Inferior parietal cortex (tissue), 1 donor: Measurements from ENCODE around the gene GCC2.
"Not testable (repeated sequence)": the region's sequence is repeated elsewhere in the genome, so short reads cannot be mapped to it uniquely, and the experiment has no call there.

ENCODE experiments used
- DNase-seq: peaks from one replicate; pipeline ENCODE4 v3.0.0-alpha.2; 2016; ENCODE audit errors: extremely low spot score

GCC2 gene

DNA sequence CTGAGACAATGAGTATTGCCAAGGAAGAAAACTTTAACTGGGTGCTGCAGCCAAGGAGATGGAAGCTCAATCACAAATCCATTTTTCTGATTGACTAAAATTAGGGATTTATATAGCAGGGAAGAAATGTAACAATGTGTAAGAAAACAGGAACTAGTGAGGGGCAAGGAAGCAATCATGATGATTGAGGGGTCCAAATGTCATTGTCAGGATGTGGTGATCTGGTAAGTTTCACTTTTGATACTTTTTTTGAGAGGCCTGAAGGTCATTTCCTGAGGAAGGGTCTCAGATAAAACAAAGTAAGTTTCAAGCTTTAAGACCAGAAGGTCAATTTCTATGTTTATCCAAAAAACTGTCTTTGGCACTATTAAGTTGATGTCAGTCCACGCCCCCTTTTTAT, 12.0 kb upstream of the GCC2 start:
- DNase-seq: no peak

DNA sequence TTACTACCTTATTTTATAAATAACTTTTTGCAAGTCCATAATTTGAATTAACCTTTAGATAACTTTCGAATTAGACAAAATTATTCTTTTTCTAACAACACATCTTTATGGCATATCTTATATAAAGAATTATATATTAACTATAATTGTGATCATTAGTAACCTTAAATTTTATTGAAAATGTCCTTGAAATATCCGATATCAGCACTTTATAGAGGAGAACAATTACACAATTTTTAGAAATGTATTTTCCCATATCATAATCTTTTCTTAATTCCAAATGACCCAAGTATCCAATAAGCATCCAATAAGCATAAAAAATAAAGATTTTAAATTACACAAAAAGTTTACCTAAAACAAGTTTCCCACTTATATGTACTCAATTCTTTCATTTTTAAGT, 7.3 kb upstream of the GCC2 start:
- DNase-seq: no peak

DNA sequence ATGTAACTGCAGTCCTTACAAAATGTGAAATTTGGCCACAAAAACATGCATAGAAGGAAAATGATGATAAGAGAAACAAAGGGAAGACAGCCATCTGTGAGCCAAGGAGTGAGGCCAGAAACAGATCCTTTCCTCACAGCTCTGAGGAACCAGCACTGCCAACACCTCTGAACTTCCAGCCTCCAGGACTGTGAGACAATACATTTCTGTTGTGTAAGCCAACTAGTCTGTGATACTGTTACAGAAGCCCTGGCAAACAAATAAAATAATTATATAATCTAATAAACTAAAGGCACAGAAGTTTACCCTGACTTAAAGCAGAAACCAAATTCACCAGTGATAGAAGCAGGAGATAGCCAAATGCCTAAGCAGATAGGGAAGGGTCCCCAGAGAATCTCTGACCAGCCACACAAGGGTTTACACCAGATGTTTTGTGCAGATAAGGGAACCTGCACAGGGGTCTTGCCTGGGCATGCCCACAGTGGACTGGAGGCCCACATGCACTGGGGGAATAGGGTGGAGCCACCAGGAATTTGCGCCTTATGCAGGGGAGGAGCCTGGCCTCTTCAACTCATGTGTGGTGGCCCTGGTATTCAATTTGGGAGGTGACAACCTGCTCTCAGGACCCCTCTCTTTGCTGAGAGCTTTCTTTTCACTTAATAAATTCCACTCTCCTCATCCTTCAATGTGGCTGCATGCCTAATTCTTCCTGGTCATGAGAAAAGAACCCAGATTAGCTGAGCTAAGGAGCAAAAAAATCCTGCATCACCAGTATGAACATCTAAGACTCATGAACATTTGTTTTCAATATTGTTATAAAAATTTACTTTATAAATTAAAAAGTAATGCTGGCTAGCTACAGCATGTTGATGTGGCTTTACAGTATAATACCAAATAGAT, 3.8 kb upstream of the GCC2 start:
- no peak for DNase-seq

DNA sequence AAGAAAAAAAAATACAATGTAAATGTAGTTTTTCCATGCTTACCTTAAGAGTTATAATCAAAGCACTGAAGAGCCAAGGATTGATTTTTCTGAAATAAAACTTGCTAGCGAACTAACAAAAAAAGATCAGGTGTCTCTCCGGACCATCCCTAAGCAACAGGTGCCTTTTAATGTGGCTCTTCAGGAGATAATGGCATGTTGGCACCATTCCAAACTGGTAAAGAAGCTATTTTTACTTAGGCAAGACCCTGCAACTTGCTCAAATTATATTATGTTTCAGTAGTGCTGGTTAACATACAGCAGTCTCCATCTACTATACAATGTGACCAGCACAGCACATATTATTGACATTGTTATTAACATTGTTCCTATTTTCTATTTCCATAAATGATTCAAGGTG, 2.3 kb upstream of the GCC2 start:
- DNase-seq: no peak

DNA sequence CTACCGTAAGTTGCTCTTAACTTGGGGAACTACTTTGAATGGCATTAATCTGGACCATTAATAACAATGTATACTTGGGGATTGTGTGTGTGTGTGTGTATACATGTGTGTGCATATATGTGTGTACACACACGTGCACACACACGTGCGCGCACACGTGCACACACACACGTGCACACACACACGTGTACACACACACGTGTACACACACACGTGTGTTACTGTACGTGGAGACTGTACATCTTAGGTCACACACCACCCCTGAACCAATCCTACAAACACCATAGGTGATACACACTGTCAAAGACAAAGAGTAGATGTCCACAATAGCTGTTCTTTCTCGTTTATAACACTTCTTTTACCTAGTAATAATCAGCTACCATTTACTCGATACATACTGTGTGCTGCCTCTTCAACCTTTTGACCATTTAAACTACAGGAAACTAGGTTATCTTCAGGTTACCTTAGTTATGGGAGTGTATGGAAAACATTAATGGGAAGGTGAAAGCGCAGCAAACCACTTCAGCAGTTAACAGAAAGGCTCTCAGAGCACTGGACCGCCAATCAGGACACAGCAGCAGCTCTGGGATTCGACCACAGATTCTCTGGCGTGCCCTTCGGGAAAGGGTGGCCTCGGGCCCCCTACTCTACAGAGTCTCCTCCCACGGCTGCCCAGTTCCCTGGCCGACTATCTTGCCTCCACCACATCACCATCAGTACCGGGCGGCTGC, 894 bp upstream of the GCC2 start:
- DNase-seq: no peak

DNA sequence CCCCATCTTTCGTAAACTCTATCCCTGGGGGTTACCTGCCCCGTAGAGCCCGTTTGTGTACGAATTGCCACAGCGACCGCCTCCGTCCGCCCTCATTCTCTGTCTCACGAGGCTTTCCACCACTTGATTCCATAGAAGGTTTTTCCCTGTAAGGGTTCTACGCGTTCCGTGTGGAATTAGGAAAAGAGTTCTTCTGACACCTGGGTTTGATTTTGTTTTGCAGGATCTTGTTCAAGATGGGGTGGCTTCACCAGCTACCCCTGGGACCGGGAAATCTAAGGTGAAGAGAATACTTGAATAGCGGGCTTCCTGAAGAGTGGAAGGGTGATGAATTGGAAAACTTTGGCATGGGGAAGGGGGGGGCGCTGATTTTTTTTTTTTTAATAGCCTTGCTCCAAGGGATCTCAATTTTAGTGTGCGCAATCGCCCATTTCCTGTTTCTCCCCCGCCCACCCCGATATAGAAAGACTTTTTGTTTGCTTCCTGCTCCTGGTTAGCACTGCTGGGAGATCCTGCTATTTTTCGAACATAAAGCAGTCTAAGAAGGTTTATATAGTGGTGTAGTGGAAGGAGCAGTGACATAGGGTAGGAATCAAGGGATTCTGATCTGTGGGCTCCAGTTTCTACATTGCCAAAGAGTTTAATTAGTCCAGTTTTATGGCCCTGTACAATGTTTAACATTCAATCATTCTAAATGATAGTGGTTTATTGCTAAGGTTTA, 564 bp downstream of the GCC2 start:
- peak; percentile 29 for DNase-seq

DNA sequence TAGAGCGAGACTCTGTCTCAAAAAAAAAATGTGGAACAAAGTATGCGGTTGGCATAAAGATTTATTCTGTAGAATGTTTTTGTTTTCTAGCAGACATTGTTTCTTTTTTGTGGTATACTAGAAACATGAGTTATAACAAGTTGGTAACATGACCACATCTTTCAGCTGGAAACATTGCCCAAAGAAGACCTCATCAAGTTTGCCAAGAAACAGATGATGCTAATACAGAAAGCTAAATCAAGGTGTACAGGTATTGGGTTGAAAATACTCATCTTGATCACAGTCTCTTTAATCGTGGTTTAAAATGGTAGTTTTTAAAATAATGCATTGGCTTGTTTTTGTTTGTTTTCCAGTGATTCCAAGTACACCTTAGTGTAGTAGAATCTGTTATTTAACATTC, 1.9 kb downstream of the GCC2 start:
- no peak for DNase-seq

DNA sequence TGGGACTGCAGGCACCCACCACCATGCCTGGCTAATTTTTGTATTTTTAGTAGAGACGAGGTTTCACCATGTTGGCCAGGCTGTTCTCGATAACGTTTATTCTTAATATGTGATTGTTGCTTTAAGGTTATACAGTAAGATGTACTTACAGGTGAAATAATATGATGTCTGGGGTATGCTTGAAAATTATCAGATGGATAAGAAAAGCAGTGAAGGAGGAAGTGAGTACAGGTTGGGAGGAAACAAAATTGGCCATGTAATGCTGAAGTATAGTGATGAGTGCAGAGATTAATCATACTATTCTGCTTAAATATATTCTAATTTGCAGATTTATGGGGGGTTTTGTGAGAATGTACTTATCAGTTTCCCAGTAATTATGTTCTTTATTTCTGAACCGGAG, 3.0 kb downstream of the GCC2 start:
- DNase-seq: no peak

DNA sequence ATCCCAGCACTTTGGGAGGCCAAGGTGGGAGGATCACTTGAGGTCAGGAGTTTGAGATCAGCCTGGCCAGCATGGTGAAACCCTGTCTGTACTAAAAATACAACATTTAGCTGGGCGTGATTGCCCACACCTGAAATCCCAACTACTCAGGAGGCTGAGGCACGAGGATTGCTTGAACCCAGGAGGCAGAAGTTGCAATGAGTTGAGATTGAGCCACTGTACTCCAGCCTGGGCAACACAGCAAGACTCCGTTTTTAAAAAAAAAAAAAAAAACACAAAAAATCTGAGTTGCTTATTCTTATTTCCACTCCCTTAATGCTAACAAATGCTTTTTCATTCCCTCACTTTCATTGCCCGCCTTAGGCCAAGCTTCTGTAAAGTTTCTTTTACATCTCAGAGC, 4.5 kb downstream of the GCC2 start:
- DNase-seq: not testable (repeated sequence)

DNA sequence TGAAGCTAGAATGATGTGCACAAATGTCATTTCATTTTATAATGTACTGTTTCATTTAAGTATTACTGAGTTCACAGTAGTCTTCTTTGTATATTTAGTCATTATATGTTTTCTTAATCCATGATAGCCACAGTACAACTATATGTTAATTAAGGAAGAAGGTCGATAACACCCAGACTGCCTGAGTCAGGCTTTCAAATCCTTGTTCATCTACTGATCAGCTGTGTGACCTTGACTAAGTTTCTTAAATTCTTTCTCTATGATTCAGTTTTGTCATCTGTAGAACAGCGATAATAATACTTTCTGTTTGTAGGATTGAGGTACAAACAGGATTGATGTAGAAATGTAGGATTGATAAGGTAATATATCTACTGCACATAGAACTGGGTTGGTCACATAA, 5.4 kb downstream of the GCC2 start:
- no peak for DNase-seq

DNA sequence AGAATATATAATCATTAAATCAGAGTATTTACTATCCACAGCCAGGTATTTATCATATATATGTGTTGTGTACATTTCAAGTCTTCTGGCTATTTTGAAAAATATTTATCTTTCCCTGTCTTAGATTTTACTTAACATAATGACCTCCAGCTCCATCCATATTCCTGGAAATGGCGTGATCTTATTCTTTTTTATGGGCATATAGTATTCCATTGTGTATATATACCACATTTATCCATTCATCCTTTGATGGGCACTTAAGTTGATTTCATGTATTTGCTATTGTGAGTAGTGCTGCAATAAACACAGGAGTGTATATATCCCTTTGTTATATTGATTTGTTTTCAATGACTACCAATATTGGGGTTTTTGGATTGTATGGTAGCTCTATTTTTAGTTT, 6.6 kb downstream of the GCC2 start:
- no peak for DNase-seq

DNA sequence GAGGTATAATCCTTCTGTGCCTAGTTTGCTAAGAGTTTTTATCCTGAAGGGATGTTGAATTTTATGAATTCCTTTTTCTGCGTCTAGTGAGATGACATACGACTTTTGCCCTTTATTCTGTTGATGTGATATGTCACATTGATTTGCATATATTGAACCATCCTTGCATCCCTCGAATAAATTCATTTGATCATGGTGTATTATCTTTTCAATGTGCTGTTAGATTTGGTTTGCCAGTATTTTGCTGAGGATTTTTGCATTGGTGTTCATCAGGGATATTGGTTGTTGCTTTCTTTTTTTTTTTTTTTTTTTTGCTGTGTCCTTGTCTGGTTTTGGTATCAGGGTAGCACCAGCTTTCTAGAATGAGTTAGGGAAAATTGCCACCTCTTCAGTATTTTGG, 9.1 kb downstream of the GCC2 start:
- DNase-seq: no peak

DNA sequence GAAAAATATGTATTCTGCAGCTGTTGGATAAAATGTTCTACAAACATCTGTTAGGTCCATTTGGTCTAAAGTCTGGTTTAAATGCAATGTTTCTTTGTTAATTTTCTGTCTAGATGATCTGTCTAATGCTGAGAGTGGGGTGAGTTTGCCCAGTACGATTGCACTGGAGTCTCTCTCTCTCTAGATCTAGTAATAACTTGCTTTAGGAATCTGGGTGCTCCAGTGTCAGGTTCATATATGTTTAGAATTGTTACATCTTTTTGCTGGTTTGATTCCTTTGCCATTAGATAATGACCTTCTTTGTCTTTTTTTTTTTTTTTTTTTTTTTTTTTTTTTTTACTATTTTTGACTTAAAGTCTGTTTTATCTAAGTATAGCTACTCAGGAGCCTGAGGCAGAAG, 10.4 kb downstream of the GCC2 start:
- DNase-seq: no peak

DNA sequence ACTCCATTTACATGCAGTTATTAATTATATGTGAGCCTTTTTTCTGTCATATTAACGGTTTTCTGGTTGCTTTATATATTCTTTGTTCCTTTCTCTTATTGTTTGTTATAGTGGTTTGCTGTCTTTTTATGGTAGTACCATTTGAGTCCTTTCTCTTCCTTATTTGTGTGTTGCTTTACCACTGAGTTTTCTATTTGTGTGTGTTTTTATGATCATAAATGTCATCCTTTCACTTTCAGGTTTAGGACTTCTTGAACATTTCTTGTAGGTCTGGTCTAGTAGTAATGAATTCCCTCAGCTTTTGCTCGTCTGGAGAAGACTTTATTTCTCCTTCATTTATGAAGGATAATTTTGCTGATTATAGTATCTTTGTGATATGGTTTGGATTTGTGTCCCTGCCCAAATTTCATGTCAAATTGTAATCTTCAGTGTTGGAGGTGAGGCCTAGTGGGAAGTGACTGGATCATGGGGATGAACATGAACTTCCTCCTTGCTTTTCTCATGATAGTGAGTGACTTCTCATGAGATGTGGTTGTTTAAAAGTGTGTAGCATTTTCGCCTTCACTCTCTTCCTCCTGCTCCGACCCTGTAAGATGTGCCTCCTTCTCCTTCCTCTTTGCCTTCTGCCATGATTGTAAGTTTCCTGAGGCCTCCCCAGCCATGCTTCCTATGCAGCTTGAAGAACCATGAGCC, 11.5 kb downstream of the GCC2 start:
- DNase-seq: no peak

DNA sequence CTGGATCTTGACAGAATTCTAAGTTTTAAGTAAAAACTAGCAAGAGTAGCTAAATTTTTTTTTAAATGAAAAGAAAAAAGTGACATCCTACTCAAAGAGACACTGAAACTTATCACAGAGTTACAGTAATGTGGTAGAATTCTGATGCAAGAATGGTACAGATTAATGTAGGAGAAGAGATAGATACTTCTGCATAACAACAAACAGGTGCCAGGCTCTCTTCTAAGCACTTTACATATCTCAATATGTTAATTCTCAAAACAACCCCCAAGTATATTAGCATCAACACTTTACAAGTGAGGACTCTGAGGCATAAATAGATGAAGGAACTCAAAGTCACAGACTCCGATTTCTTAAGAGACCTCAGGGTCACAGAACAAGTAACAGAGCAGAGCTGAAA, 28.1 kb downstream of the GCC2 start:
- no peak for DNase-seq

DNA sequence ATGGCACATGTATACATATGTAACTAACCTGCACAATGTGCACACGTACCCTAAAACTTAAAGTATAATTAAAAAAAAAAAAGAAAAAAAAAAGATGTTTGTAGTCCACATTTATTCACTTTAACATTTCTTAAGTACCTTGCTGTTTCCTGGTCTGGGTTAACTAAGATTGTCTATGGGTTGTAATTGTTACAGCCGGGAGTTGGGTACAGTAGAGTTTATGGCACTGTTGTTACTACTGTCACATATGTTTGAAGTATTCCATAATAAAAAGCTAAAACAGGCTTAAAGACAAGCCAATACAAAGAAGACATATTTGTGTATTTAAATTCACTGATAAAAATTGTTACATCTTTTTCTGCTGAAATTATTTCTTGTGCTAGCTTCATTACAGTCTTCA, 36.2 kb downstream of the GCC2 start:
- DNase-seq: no peak

DNA sequence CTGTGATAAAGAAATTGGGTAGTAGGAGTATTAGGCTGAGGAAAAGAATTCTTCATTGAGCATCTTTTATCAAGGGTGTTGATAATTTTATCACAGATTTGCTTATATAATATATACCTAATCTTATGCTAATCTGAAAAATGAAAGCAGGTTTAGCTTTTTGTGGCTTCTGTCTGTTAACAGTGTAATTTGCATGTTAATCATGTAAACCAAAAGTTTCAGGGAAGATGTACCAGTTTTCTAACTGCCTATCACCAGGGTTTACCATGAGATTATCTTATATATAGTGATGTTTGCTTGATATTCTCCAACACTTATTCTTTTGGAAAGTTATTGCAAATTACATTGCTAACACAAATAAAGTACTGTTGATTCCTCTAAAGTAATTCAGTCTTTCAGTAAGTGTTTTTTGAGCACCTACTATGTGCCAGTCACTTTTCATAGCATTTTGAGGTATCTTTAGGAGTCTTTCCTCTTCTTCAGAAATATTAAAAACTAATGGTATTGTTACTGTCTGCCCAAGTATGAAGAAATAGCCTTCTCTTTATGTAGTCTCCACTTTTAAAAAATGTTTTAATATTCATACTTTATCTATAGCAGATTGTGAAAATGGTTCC, 41.6 kb downstream of the GCC2 start:
- no peak for DNase-seq

DNA sequence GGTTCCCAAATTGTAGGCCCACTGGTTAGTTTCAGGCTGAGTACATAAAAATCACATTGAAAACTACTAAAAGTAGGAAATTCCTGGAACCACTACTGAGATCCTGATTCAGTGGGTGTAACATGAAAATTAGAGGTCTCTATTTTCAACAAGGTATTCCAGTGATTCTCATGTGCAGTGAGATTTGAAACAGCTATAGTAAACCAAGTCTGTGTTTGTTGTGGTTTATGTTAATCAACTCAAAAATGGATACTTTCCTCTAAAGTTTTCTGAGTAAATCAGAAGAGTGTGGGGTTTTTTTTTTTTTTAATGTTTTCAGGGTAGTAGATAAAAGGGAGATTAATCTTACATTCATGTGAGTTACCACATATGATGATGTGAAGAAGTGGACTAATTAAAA, 42.8 kb downstream of the GCC2 start:
- no peak for DNase-seq

DNA sequence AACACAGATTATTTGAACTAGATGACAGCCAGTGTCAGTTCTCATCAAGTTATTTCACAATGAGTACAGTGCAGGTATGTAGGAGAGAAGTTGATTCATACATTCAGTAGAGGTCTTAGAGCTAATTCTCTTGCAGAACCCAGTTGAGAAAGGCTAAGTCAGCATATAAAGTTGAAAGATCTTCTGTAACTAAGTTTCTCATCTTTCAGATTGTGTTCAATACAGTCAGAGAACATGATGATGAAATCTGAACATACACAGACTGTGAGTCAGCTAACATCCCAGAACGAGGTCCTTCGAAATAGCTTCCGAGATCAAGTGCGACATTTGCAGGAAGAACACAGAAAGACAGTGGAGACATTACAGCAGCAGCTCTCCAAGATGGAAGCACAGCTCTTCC, 43.4 kb downstream of the GCC2 start:
- DNase-seq: peak; percentile 25

DNA sequence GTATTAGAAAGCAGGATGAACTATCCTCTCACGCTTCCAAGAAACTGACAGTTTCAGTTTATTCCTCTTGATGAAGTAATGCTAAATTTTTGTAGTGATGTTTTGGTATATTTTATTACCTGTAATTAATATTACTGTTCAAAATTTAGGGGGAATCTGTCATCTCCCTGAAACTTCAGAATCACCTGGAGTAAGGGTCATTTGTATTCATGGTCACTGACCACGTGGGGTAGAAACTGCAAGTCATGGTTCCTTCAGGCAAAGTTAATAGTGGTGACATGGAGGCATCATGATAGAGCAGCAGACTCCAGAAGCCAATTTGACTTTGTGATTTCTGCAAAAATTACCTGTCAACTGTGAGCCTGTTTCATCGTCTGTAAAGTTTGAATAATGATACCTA, 47.2 kb downstream of the GCC2 start:
- not testable (repeated sequence) for DNase-seq

DNA sequence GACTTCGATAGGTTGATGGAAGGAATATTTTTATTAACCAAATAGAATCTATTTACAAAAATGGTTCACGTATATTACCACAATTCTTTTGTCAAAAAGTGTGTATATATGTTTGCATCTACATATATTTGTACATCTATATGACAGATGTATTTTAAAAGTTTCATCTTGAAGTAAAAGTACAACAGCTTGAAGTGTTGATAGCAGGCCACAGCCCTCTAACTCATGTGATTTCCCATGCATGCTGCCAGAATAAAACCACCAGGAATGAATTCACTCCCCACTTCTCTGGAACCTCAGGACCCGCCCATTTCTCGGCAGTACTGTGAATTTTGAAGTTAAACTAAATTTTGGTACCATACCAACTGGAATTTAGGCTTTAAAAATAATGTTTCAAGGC, 58.6 kb downstream of the GCC2 start:
- DNase-seq: not testable (repeated sequence)

DNA sequence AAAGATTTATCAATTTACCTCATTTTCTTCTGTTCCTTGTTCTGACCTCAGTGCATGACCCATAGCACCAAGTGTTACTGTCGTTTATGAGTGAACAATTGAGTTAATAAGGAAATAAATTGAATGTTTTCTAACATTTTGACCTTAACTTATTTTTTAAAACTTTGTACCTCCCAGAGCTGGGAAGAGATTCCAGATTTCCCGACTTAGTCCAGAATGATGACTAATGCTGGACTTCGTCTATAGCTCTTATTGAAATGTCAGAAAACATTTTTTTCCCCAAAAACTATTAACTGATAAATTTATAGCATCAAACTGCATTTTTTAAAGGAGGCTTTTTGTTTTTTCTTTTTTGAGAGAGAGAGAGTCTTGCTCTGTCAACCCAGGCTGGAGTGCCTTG, 63.4 kb downstream of the GCC2 start:
- DNase-seq: not testable (repeated sequence)
